ENCODE data around the gene INPP5F.
"Not testable (repeated sequence)": the region's sequence is repeated elsewhere in the genome, so short reads cannot be mapped to it uniquely, and the experiment has no call there.

INPP5F gene

GRCh38 chr10:119689016-119689580 is 36.8 kb upstream of the INPP5F start:
- no peak overlapping the region for H3K9ac ChIP-seq (ENCODE audit: low read length)
- H3K9me3 ChIP-seq (ENCODE audit: control insufficient read depth, low read length), result no peaks in the 10 kb centered on the region
- H3K4me3 ChIP-seq (ENCODE audit: low read length), result no peak overlapping the region
- no peaks in the 10 kb centered on the region for H3K36me3 ChIP-seq (ENCODE audit: control insufficient read depth, insufficient read depth, low read length)
- peaks cover 11% of the 10 kb centered on the region for H3K4me1 ChIP-seq (ENCODE audit: control insufficient read depth, insufficient read depth, low read length)
- no peaks in the 10 kb centered on the region for H3K27me3 ChIP-seq (ENCODE audit: control insufficient read depth, insufficient read depth, low read length)

GRCh38 chr10:119691726-119692125 is 34.1 kb upstream of the INPP5F start:
- H3K9ac ChIP-seq (ENCODE audit: low read length), result no peak overlapping the region
- H3K4me1 ChIP-seq (ENCODE audit: control insufficient read depth, insufficient read depth, low read length), result peaks cover 9% of the 10 kb centered on the region
- H3K27me3 ChIP-seq (ENCODE audit: control insufficient read depth, insufficient read depth, low read length), result no peaks in the 10 kb centered on the region
- no peaks in the 10 kb centered on the region for H3K9me3 ChIP-seq (ENCODE audit: control insufficient read depth, low read length)
- H3K36me3 ChIP-seq (ENCODE audit: control insufficient read depth, insufficient read depth, low read length), result no peaks in the 10 kb centered on the region
- no peak overlapping the region for H3K4me3 ChIP-seq (ENCODE audit: low read length)

GRCh38 chr10:119693262-119693957 is 32.4 kb upstream of the INPP5F start:
- no peak overlapping the region for H3K4me3 ChIP-seq (ENCODE audit: low read length)
- H3K9me3 ChIP-seq (ENCODE audit: control insufficient read depth, low read length), result no peaks in the 10 kb centered on the region
- H3K9ac ChIP-seq (ENCODE audit: low read length), result no peak overlapping the region
- H3K4me1 ChIP-seq (ENCODE audit: control insufficient read depth, insufficient read depth, low read length), result no peaks in the 10 kb centered on the region
- no peaks in the 10 kb centered on the region for H3K36me3 ChIP-seq (ENCODE audit: control insufficient read depth, insufficient read depth, low read length)
- H3K27me3 ChIP-seq (ENCODE audit: control insufficient read depth, insufficient read depth, low read length), result no peaks in the 10 kb centered on the region

- Histone ChIP-seq H3K36me3 (ENCODE audit: control insufficient read depth, insufficient read depth, low read length) (no peaks in the 10 kb centered on the region), H3K4me3 (ENCODE audit: low read length) (no peak overlapping the region), H3K9me3 (ENCODE audit: control insufficient read depth, low read length) (no peaks in the 10 kb centered on the region), H3K4me1 (ENCODE audit: control insufficient read depth, insufficient read depth, low read length) (no peaks in the 10 kb centered on the region), H3K27me3 (ENCODE audit: control insufficient read depth, insufficient read depth, low read length) (no peaks in the 10 kb centered on the region), H3K9ac (ENCODE audit: low read length) (no peak overlapping the region)
These were observed 31.2 kb upstream of the INPP5F start for GRCh38 chr10:119694608-119695007.

- Histone ChIP-seq H3K4me3 (ENCODE audit: low read length) (no peak overlapping the region), H3K27me3 (ENCODE audit: control insufficient read depth, insufficient read depth, low read length) (no peaks in the 10 kb centered on the region), H3K4me1 (ENCODE audit: control insufficient read depth, insufficient read depth, low read length) (no peaks in the 10 kb centered on the region), H3K9ac (ENCODE audit: low read length) (no peak overlapping the region), H3K9me3 (ENCODE audit: control insufficient read depth, low read length) (no peaks in the 10 kb centered on the region), H3K36me3 (ENCODE audit: control insufficient read depth, insufficient read depth, low read length) (no peaks in the 10 kb centered on the region)
These were observed 25.4 kb upstream of the INPP5F start for GRCh38 chr10:119700321-119700954.

- no peak overlapping the region for H3K4me3 ChIP-seq (ENCODE audit: low read length)
- no peak overlapping the region for H3K9ac ChIP-seq (ENCODE audit: low read length)
These were observed 24.0 kb upstream of the INPP5F start for GRCh38 chr10:119701861-119702260.

GRCh38 chr10:119702583-119702982 is 23.3 kb upstream of the INPP5F start:
- H3K36me3 ChIP-seq (ENCODE audit: control insufficient read depth, insufficient read depth, low read length), result no peaks in the 10 kb centered on the region
- H3K4me1 ChIP-seq (ENCODE audit: control insufficient read depth, insufficient read depth, low read length), result no peaks in the 10 kb centered on the region
- no peak overlapping the region for H3K4me3 ChIP-seq (ENCODE audit: low read length)
- H3K9ac ChIP-seq (ENCODE audit: low read length), result no peak overlapping the region
- H3K27me3 ChIP-seq (ENCODE audit: control insufficient read depth, insufficient read depth, low read length), result no peaks in the 10 kb centered on the region
- no peaks in the 10 kb centered on the region for H3K9me3 ChIP-seq (ENCODE audit: control insufficient read depth, low read length)

More at GRCh38 chr10:119701861-119702260, 24.0 kb upstream of the INPP5F start:
- H3K27me3 ChIP-seq (ENCODE audit: control insufficient read depth, insufficient read depth, low read length), result no peaks in the 10 kb centered on the region
- H3K9me3 ChIP-seq (ENCODE audit: control insufficient read depth, low read length), result no peaks in the 10 kb centered on the region
- H3K4me1 ChIP-seq (ENCODE audit: control insufficient read depth, insufficient read depth, low read length), result no peaks in the 10 kb centered on the region
- H3K36me3 ChIP-seq (ENCODE audit: control insufficient read depth, insufficient read depth, low read length), result no peaks in the 10 kb centered on the region

- H3K9ac ChIP-seq (ENCODE audit: low read length), result no peak overlapping the region
- H3K27me3 ChIP-seq (ENCODE audit: control insufficient read depth, insufficient read depth, low read length), result no peaks in the 10 kb centered on the region
- no peaks in the 10 kb centered on the region for H3K9me3 ChIP-seq (ENCODE audit: control insufficient read depth, low read length)
- no peak overlapping the region for H3K4me3 ChIP-seq (ENCODE audit: low read length)
- no peaks in the 10 kb centered on the region for H3K36me3 ChIP-seq (ENCODE audit: control insufficient read depth, insufficient read depth, low read length)
- no peaks in the 10 kb centered on the region for H3K4me1 ChIP-seq (ENCODE audit: control insufficient read depth, insufficient read depth, low read length)
These were observed 21.8 kb upstream of the INPP5F start for GRCh38 chr10:119703903-119704508.

- H3K9ac ChIP-seq (ENCODE audit: low read length), result no peak overlapping the region
- H3K4me1 ChIP-seq (ENCODE audit: control insufficient read depth, insufficient read depth, low read length), result no peaks in the 10 kb centered on the region
- no peak overlapping the region for H3K4me3 ChIP-seq (ENCODE audit: low read length)
- H3K9me3 ChIP-seq (ENCODE audit: control insufficient read depth, low read length), result no peaks in the 10 kb centered on the region
- H3K36me3 ChIP-seq (ENCODE audit: control insufficient read depth, insufficient read depth, low read length), result no peaks in the 10 kb centered on the region
- no peaks in the 10 kb centered on the region for H3K27me3 ChIP-seq (ENCODE audit: control insufficient read depth, insufficient read depth, low read length)
These were observed 20.4 kb upstream of the INPP5F start for GRCh38 chr10:119705434-119705831.

- no peak overlapping the region for H3K4me3 ChIP-seq (ENCODE audit: low read length)
- no peaks in the 10 kb centered on the region for H3K36me3 ChIP-seq (ENCODE audit: control insufficient read depth, insufficient read depth, low read length)
- no peaks in the 10 kb centered on the region for H3K27me3 ChIP-seq (ENCODE audit: control insufficient read depth, insufficient read depth, low read length)
- no peaks in the 10 kb centered on the region for H3K4me1 ChIP-seq (ENCODE audit: control insufficient read depth, insufficient read depth, low read length)
- no peaks in the 10 kb centered on the region for H3K9me3 ChIP-seq (ENCODE audit: control insufficient read depth, low read length)
- H3K9ac ChIP-seq (ENCODE audit: low read length), result no peak overlapping the region
These were observed 19.1 kb upstream of the INPP5F start for GRCh38 chr10:119706521-119707278.

GRCh38 chr10:119707331-119707730 is 18.5 kb upstream of the INPP5F start:
- H3K9ac ChIP-seq (ENCODE audit: low read length); H3K27me3 ChIP-seq (ENCODE audit: control insufficient read depth, insufficient read depth, low read length); H3K4me3 ChIP-seq (ENCODE audit: low read length); H3K36me3 ChIP-seq (ENCODE audit: control insufficient read depth, insufficient read depth, low read length); H3K4me1 ChIP-seq (ENCODE audit: control insufficient read depth, insufficient read depth, low read length); H3K9me3 ChIP-seq (ENCODE audit: control insufficient read depth, low read length): not testable (repeated sequence)

GRCh38 chr10:119710935-119711334 is 14.9 kb upstream of the INPP5F start:
- H3K9ac ChIP-seq (ENCODE audit: low read length); H3K27me3 ChIP-seq (ENCODE audit: control insufficient read depth, insufficient read depth, low read length); H3K4me1 ChIP-seq (ENCODE audit: control insufficient read depth, insufficient read depth, low read length); H3K9me3 ChIP-seq (ENCODE audit: control insufficient read depth, low read length); H3K4me3 ChIP-seq (ENCODE audit: low read length); H3K36me3 ChIP-seq (ENCODE audit: control insufficient read depth, insufficient read depth, low read length): not testable (repeated sequence)
